H9 (cell line): ENCODE results near the gene KL. TPM values are rescaled to one million over a fixed set of nuclear protein-coding genes. Genes with fewer than 3 reads are reported as not detected.

Source experiments
- DNase-seq: peaks from one replicate; pipeline ENCODE4 v3.0.0-alpha.2; 2017
- H2AFZ ChIP-seq: one replicate; pipeline ENCODE4 v1.6.1; 2013; ENCODE audit warnings: mild to moderate bottlenecking, low read length, control low read depth, moderate library complexity
- H2AK5ac ChIP-seq: 2 replicates; pipeline ENCODE4 v1.6.1; 2013; ENCODE audit warnings: low read length, control low read depth, mixed read lengths; ENCODE audit not compliant: insufficient read length
- H2BK120ac ChIP-seq: one replicate; pipeline ENCODE4 v1.6.1; 2013; ENCODE audit warnings: low read depth, mild to moderate bottlenecking, low read length, control low read depth, inconsistent platforms; ENCODE audit not compliant: poor library complexity, severe bottlenecking
- H2BK12ac ChIP-seq: 2 replicates; pipeline ENCODE4 v1.6.1; 2013; ENCODE audit warnings: low read length, control low read depth, mixed read lengths, low read depth; ENCODE audit not compliant: insufficient read length
- H2BK15ac ChIP-seq: 2 replicates; pipeline ENCODE4 v1.6.1; 2013; ENCODE audit warnings: low read depth, low read length, control low read depth
- H2BK20ac ChIP-seq: one replicate; pipeline ENCODE4 v1.6.1; 2013; ENCODE audit warnings: low read depth, mild to moderate bottlenecking, low read length, control low read depth, inconsistent platforms; ENCODE audit not compliant: poor library complexity, severe bottlenecking
- H2BK5ac ChIP-seq: 2 replicates; pipeline ENCODE4 v1.6.1; 2013; ENCODE audit warnings: low read length, control low read depth, mixed read lengths; ENCODE audit not compliant: insufficient read length
- H3K14ac ChIP-seq: 2 replicates; pipeline ENCODE4 v1.6.1; 2013; ENCODE audit warnings: low read length, control low read depth; ENCODE audit not compliant: insufficient read depth
- H3K18ac ChIP-seq: 2 replicates; pipeline ENCODE4 v1.6.1; 2013; ENCODE audit warnings: low read depth, mild to moderate bottlenecking, mixed read lengths, low read length, control low read depth; ENCODE audit not compliant: insufficient read length
- H3K23ac ChIP-seq: 2 replicates; pipeline ENCODE4 v1.6.1; 2013; ENCODE audit warnings: low read length, control low read depth, mixed read lengths, low read depth; ENCODE audit not compliant: insufficient read length
- H3K23me2 ChIP-seq: 2 replicates; pipeline ENCODE4 v1.6.1; 2013; ENCODE audit warnings: low read depth, mild to moderate bottlenecking, mixed read lengths, low read length, control low read depth; ENCODE audit not compliant: insufficient read length, poor library complexity, severe bottlenecking
- H3K27ac ChIP-seq: 2 replicates; pipeline ENCODE4 v1.5.1; 2013; ENCODE audit warnings: low read length, control low read depth, mixed read lengths, low read depth; ENCODE audit not compliant: insufficient read length
- H3K27me3 ChIP-seq: 2 replicates; pipeline ENCODE4 v1.6.1; 2013; ENCODE audit warnings: low read length, control low read depth, inconsistent platforms; ENCODE audit not compliant: insufficient read depth
- H3K4ac ChIP-seq: 2 replicates; pipeline ENCODE4 v1.6.1; 2013; ENCODE audit warnings: low read depth, mild to moderate bottlenecking, control low read depth, inconsistent platforms, low read length, moderate library complexity
- H3K4me1 ChIP-seq: 2 replicates; pipeline ENCODE4 v1.6.1; 2013; ENCODE audit warnings: low read length, control low read depth, inconsistent platforms; ENCODE audit not compliant: insufficient read depth
- H3K4me2 ChIP-seq: 2 replicates; pipeline ENCODE4 v1.6.1; 2013; ENCODE audit warnings: low read length, control low read depth, mixed read lengths; ENCODE audit not compliant: insufficient read length, insufficient read depth
- H3K56ac ChIP-seq: 2 replicates; pipeline ENCODE4 v1.6.1; 2013; ENCODE audit warnings: low read depth, mild to moderate bottlenecking, mixed read lengths, low read length, control low read depth; ENCODE audit not compliant: insufficient read length
- H3K79me1 ChIP-seq: 2 replicates; pipeline ENCODE4 v1.6.1; 2013; ENCODE audit warnings: low read depth, mild to moderate bottlenecking, moderate library complexity, low read length, control low read depth, inconsistent platforms; ENCODE audit not compliant: insufficient read depth, poor library complexity, severe bottlenecking
- H3K79me2 ChIP-seq: 2 replicates; pipeline ENCODE4 v1.6.1; 2013; ENCODE audit warnings: low read length, control low read depth, inconsistent platforms; ENCODE audit not compliant: insufficient read depth
- H3K9ac ChIP-seq: 2 replicates; pipeline ENCODE4 v1.6.1; 2013; ENCODE audit warnings: low read length, control low read depth, mixed read lengths; ENCODE audit not compliant: insufficient read length; ENCODE audit errors: extremely low read depth
- H3K9me3 ChIP-seq: one replicate; pipeline ENCODE4 v1.6.1; 2013; ENCODE audit warnings: low read depth, low read length, inconsistent platforms; ENCODE audit not compliant: control insufficient read depth
- H3T11ph ChIP-seq: one replicate; pipeline ENCODE4 v1.6.1; 2013; ENCODE audit warnings: mild to moderate bottlenecking, low read length, control low read depth, inconsistent platforms
- H4K20me1 ChIP-seq: one replicate; pipeline ENCODE4 v1.6.1; 2013; ENCODE audit not compliant: control insufficient read depth, insufficient read length, insufficient read depth
- H4K5ac ChIP-seq: 2 replicates; pipeline ENCODE4 v1.6.1; 2013; ENCODE audit warnings: low read depth, mild to moderate bottlenecking, mixed read lengths, low read length, control low read depth; ENCODE audit not compliant: insufficient read length
- H4K8ac ChIP-seq: replicated peaks from 2 replicates; pipeline ENCODE4 v1.6.1; 2013; ENCODE audit warnings: low read length, control low read depth, mixed read lengths, low read depth; ENCODE audit not compliant: insufficient read length
- H4K91ac ChIP-seq: 2 replicates; pipeline ENCODE4 v1.6.1; 2013; ENCODE audit warnings: low read depth, mild to moderate bottlenecking, moderate library complexity, mixed read lengths, low read length, control low read depth; ENCODE audit not compliant: insufficient read length
- H3K27ac Mint-ChIP-seq, 3 experiments: 2 replicates in 2 of 3; 3 replicates in 1 of 3; pipeline ENCODE4 v1.8.0; 2020 to 2021; ENCODE audit warnings: mixed read lengths in 3 of 3, mild to moderate bottlenecking in 1 of 3, moderate library complexity in 1 of 3
- H3K27me3 Mint-ChIP-seq: 2 replicates; pipeline ENCODE4 v1.8.0; 2021; ENCODE audit warnings: low read depth, mild to moderate bottlenecking, moderate library complexity, mixed read lengths
- H3K36me3 Mint-ChIP-seq, 3 experiments: 2 replicates in 2 of 3; 3 replicates in 1 of 3; pipeline ENCODE4 v1.8.0; 2020 to 2021; ENCODE audit warnings: low read depth in 3 of 3, mixed read lengths in 3 of 3; ENCODE audit not compliant: insufficient read depth in 1 of 3
- H3K4me1 Mint-ChIP-seq, 2 experiments: 2 replicates each; pipeline ENCODE4 v1.8.0; 2020; ENCODE audit warnings: mixed read lengths in 2 of 2
- H3K4me3 Mint-ChIP-seq, 2 experiments: 2 replicates in 1 of 2; 3 replicates in 1 of 2; pipeline ENCODE4 v1.8.0; 2020 to 2021; ENCODE audit warnings: mild to moderate bottlenecking in 2 of 2, mixed read lengths in 2 of 2, moderate library complexity in 1 of 2
- H3K9me3 Mint-ChIP-seq, 2 experiments: 2 replicates in 1 of 2; 3 replicates in 1 of 2; pipeline ENCODE4 v1.8.0; 2020; ENCODE audit warnings: mild to moderate bottlenecking in 2 of 2, mixed read lengths in 2 of 2, moderate library complexity in 1 of 2
- CTCF ChIP-seq: fragments of 200-600 bp; sonication (generic); conservative IDR thresholded peaks from 3 replicates; pipeline ENCODE4 v1.8.0; 2021; ENCODE audit warnings: antibody characterized with exemption, mild to moderate bottlenecking
- WGBS: extraction: QIAGEN DNeasy Blood & Tissue Kit; methylation state at CpG from one replicate; pipeline ENCODE4 v1.1.7; 2013; ENCODE audit warnings: missing lambda C conversion rate, low lambda C conversion rate, mixed read lengths; ENCODE audit not compliant: insufficient read length; ENCODE audit errors: extremely low coverage; 5-methylcytosine and 5-hydroxymethylcytosine counted together
- total RNA-seq: library from RNA; stranded (reverse); gene quantifications from 2 replicates; pipeline ENCODE4 v1.2.1, GENCODE V29; 2021

KL gene
- total RNA-seq, 1 experiment from 2014 or later: not detected

GRCh38 chr13:33069365-33069764, 53.1 kb downstream of the KL start:
- Mint-ChIP-seq H3K9me3 (no peaks in the 10 kb centered on the region; a peak in 1 of 5 replicates), H3K27me3 (no peaks in the 10 kb centered on the region), H3K4me1 (peaks cover 22 to 24% of the 10 kb centered on the region in 2 experiments), H3K4me3 (no peak overlapping the region), H3K27ac (no peak overlapping the region), H3K36me3 (no peaks in the 10 kb centered on the region; a peak in 1 of 7 replicates)
- H3K79me2 ChIP-seq: no peaks in the 10 kb centered on the region
- no peak overlapping the region for H2BK12ac ChIP-seq
- H3K27me3 ChIP-seq: no peaks in the 10 kb centered on the region
- no peak overlapping the region for H3K23ac ChIP-seq
- no peak overlapping the region for H4K5ac ChIP-seq
- no peaks in the 10 kb centered on the region for H3K9me3 ChIP-seq
- no peak overlapping the region for H3K4me2 ChIP-seq
- no peak overlapping the region for H3K56ac ChIP-seq
- no peak overlapping the region for H4K91ac ChIP-seq
- H2BK5ac ChIP-seq: no peak overlapping the region
- WGBS: no CpG with 5 or more reads among the region's 2 CpGs
- H2AFZ ChIP-seq: no peak overlapping the region
- TF ChIP-seq CTCF: peak; percentile 66
- H3K18ac ChIP-seq: no peak overlapping the region
- H3K9ac ChIP-seq: no peak overlapping the region
- H3K23me2 ChIP-seq: no peaks in the 10 kb centered on the region
- no peaks in the 10 kb centered on the region for H3K79me1 ChIP-seq
- no peaks in the 10 kb centered on the region for H4K20me1 ChIP-seq
- DNase-seq: no peak
- no peak overlapping the region for H3K4ac ChIP-seq
- H2BK15ac ChIP-seq: no peak overlapping the region
- no peak overlapping the region for H2BK20ac ChIP-seq
- no peak overlapping the region for H3K14ac ChIP-seq
- H3K27ac ChIP-seq: no peak overlapping the region
- no peak overlapping the region for H2AK5ac ChIP-seq
- no peak overlapping the region for H2BK120ac ChIP-seq
- H3K4me1 ChIP-seq: no peaks in the 10 kb centered on the region; the same call in 1 of the 2 replicates
- H3T11ph ChIP-seq: no peak overlapping the region
- no peak overlapping the region for H4K8ac ChIP-seq
